Activated CD4-positive, alpha-beta memory T cell treated with anti-CD3 and anti-CD28 coated beads for 36 hours (primary cell): ENCODE measurements around the gene ITIH4. TPM values are rescaled to one million over a fixed set of nuclear protein-coding genes. Genes with fewer than 3 reads are reported as not detected.

Experiments
- microRNA-seq: library from miRNA; unstranded; fragments of <30 nt; microRNA quantifications from one replicate; pipeline ENCODE4 v1.2.0, GENCODE V29; 2022; ENCODE audit warnings: borderline number of aligned reads, borderline microRNAs expressed, borderline replicate concordance
- total RNA-seq, 2 experiments: library from RNA; stranded (reverse); gene quantifications; one replicate each; pipeline ENCODE4 v1.2.3, GENCODE V29; 2021

The ITIH4 gene
- total RNA-seq, 2 experiments from 2014 or later, result 4.3 to 6.3 TPM

Small RNAs within 50 kb of the gene (microRNA-seq; reads per million reads assigned to microRNA genes)
- gene MIR8064, result not detected

Other genes starting within 250 kb of the ITIH4 start
- gene PBRM1, start 144.8 kb downstream of the ITIH4 start, total RNA-seq, result 10 to 100 TPM; 52.3 to 59.2 TPM
- gene GNL3, start 144.6 kb downstream of the ITIH4 start, total RNA-seq, result 100 to 1,000 TPM; 167 to 172 TPM
- gene GLT8D1, start 124.9 kb downstream of the ITIH4 start, total RNA-seq, result 10 to 100 TPM; 34.1 to 36.9 TPM
- gene SPCS1, start 124.6 kb downstream of the ITIH4 start, total RNA-seq, result 100 to 1,000 TPM; 132 TPM
- 10 to 100 TPM; 16.9 to 21.7 TPM for gene NEK4, start 59.7 kb downstream of the ITIH4 start, total RNA-seq
- gene ITIH1, start 53.1 kb downstream of the ITIH4 start, total RNA-seq, result not detected
- gene ITIH3, start 35.9 kb downstream of the ITIH4 start, total RNA-seq, result not detected
- gene MUSTN1, start 4.3 kb upstream of the ITIH4 start, total RNA-seq, result 1 to 10 TPM in 1 of 2 experiments, not detected in 1; 1.1 TPM
- 10 to 100 TPM; 13.0 to 18.3 TPM for gene STIMATE, start 66.9 kb upstream of the ITIH4 start, total RNA-seq
- 10 to 100 TPM; 22.1 to 22.8 TPM for gene SFMBT1, start 215.4 kb upstream of the ITIH4 start, total RNA-seq